Spleen (tissue), 11 donors: ENCODE data around the gene ZNF292. TPM values are rescaled to one million over a fixed set of nuclear protein-coding genes. Genes with fewer than 3 reads are reported as not detected.
"Not testable (repeated sequence)": the region's sequence is repeated elsewhere in the genome, so short reads cannot be mapped to it uniquely, and the experiment has no call there.

Source experiments
- DNase-seq: peaks from one replicate; pipeline ENCODE4 v3.0.0-alpha.2; 2020
- H3K27ac ChIP-seq, 8 donors: fragments of 200-600 bp; sonication (generic) in 7 of 8; 1 replicate in 4 of 8; 2 replicates in 4 of 8; pipeline versions ENCODE4 v1.5.0 to v1.8.0; 2016 to 2021; ENCODE audit warnings: inconsistent platforms in 4 of 8, mild to moderate bottlenecking in 4 of 8, moderate library complexity in 1 of 8
- H3K27me3 ChIP-seq, 7 donors: fragments of 200-600 bp; sonication (generic) in 6 of 7; replicated peaks in 1 of 7; 1 replicate in 4 of 7; 2 replicates in 3 of 7; pipeline versions ENCODE4 v1.5.0 to v1.8.0; 2016 to 2021; ENCODE audit warnings: inconsistent platforms in 3 of 7, mild to moderate bottlenecking in 1 of 7
- H3K36me3 ChIP-seq, 6 donors: fragments of 200-600 bp; sonication (generic) in 5 of 6; 1 replicate in 4 of 6; 2 replicates in 2 of 6; pipeline versions ENCODE4 v1.5.0 to v1.8.0; 2016 to 2021; ENCODE audit warnings: inconsistent platforms in 2 of 6
- H3K4me1 ChIP-seq, 6 donors: fragments of 200-600 bp; sonication (generic) in 5 of 6; 1 replicate in 3 of 6; 2 replicates in 3 of 6; pipeline versions ENCODE4 v1.5.0 to v1.8.0; 2016 to 2021; ENCODE audit warnings: inconsistent platforms in 3 of 6
- H3K4me3 ChIP-seq, 8 donors: fragments of 200-600 bp; sonication (generic) in 7 of 8; 1 replicate in 4 of 8; 2 replicates in 4 of 8; pipeline versions ENCODE4 v1.5.0 to v1.8.0; 2016 to 2021; ENCODE audit warnings: inconsistent platforms in 4 of 8, mild to moderate bottlenecking in 4 of 8, moderate library complexity in 2 of 8
- H3K9me3 ChIP-seq, 8 donors: fragments of 200-600 bp; sonication (generic) in 7 of 8; 1 replicate in 4 of 8; 2 replicates in 4 of 8; pipeline versions ENCODE4 v1.5.0 to v1.8.0; 2016 to 2021; ENCODE audit warnings: inconsistent platforms in 4 of 8
- CTCF ChIP-seq, 11 experiments: fragments of 200-600 bp in 7 of 11; fragments of 450-650 bp in 4 of 11; sonication (generic) in 4 of 11; IDR thresholded peaks in 8 of 11; conservative IDR thresholded peaks in 3 of 11; 1 replicate in 7 of 11; 2 replicates in 4 of 11; pipeline versions ENCODE4 v1.4.0 to v1.8.0; 2016 to 2021; ENCODE audit warnings: antibody characterized with exemption in 11 of 11, inconsistent platforms in 4 of 11, mild to moderate bottlenecking in 1 of 11
- POLR2A ChIP-seq, 3 donors: fragments of 450-650 bp; IDR thresholded peaks; one replicate each; pipeline ENCODE4 v1.5.1; 2017; ENCODE audit warnings: antibody characterized with exemption in 3 of 3, mild to moderate bottlenecking in 1 of 3
- POLR2AphosphoS5 ChIP-seq, 3 donors: sonication (generic); formaldehyde crosslinking; IDR thresholded peaks; one replicate each; pipeline ENCODE4 v1.5.1; 2017; ENCODE audit warnings: antibody characterized with exemption in 3 of 3
- WGBS, 5 donors: extraction: QIAGEN DNeasy Blood & Tissue Kit in 3 of 5; methylation state at CpG; one replicate each; pipeline versions ENCODE4 v1.1.5 to v1.1.7; 2013 to 2018; 5-methylcytosine and 5-hydroxymethylcytosine counted together
- intact Hi-C: fragments of 100-400 bp; cut with DNase I; formaldehyde crosslinking; loops from one replicate; pipeline ENCODE4 v1.15.0; 2023; ENCODE audit warnings: low total_unique reads
- polyA plus RNA-seq, 3 donors: library from polyadenylated mRNA; stranded (reverse); fragments of 200-250 nt; gene quantifications; one replicate each; pipeline ENCODE4 v1.2.1, GENCODE V29; 2013
- total RNA-seq, 7 donors: library from RNA; depleted of rRNA in 3 of 7; stranded (reverse); fragments of >200 nt in 3 of 7; fragmentation: NEBNext Ultra II Directional in 4 of 7; extraction: Animal tissue kit (Norgen Biotek cat#: 25700) in 4 of 7; gene quantifications; one replicate each; pipeline versions ENCODE4 v1.1.0 to v1.2.1, GENCODE V29; 2016 to 2021
- donor health status: healthy with polysubstance abuse.
- donor health status: DM: no; HTN: no; CAD: no; lungs with moderate emphysema.
- donor health status: DM: no; HTN: no; CAD: no.
- donor health status: Bipolar disorder and iron deficiency.
- donor health status: healthy.
- donor health status: DM: no; HTN: no; CAD: no.
- donor health status: DM: yes; HTN: yes; CAD: no.

Gene ZNF292
- total and polyA plus RNA-seq, 10 donors = 5.1 to 76.2 (median 50.2) TPM

DNA sequence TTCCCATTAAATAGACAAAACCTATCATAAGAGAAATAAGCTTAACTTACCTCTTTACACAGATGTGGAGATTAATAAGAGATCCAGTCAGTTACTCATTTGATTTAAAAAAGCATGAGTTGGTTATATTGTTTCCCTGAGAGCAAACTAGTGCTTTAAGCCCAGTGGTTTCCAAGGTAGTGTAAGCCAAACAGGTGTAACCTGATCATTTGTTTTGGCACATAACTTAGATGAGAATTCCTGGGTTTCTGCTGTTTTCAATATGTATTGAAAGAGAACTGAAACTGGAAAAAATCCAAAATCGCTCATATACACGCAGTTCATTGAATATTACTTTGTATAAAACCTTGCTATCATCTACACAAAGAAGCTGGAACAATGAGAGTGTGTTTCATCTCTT, 136.5 kb downstream of the ZNF292 start:
- TF ChIP-seq POLR2AphosphoS5 (IDR thresholded peaks at IDR 0.05) (no peak), CTCF (IDR thresholded peaks at IDR 0.05 in 8 of 11, conservative IDR thresholded peaks at IDR 0.05 in 3 of 11) (no peak), POLR2A (IDR thresholded peaks at IDR 0.05) (no peak)
- DNase-seq = no peak
- no peaks in the 10 kb centered on the region for H3K4me1 ChIP-seq
- no peaks in the 10 kb centered on the region for H3K36me3 ChIP-seq
- 82 to 94% (median 85%) methylated on average over 2 of the region's 2 CpGs for WGBS, 5 donors
- H3K27me3 ChIP-seq = peaks cover 0 to 18% (median 0%) of the 10 kb centered on the region in 7 donors
- H3K27ac ChIP-seq = no peak overlapping the region
- intact Hi-C loops = no loop called here
- no peak overlapping the region for H3K4me3 ChIP-seq
- H3K9me3 ChIP-seq = no peaks in the 10 kb centered on the region

GRCh38 chr6:87293526-87293925, 138.2 kb downstream of the ZNF292 start:
- Histone ChIP-seq H3K27me3 (peaks cover 0 to 20% (median 0%) of the 10 kb centered on the region in 7 donors), H3K4me1 (no peaks in the 10 kb centered on the region), H3K9me3 (no peaks in the 10 kb centered on the region), H3K27ac (no peak overlapping the region), H3K36me3 (no peaks in the 10 kb centered on the region), H3K4me3 (no peak overlapping the region)
- DNase-seq = no peak
- 84 to 89% (median 87%) methylated on average over 4 of the region's 4 CpGs for WGBS, 5 donors
- no peak for TF ChIP-seq CTCF (IDR thresholded peaks at IDR 0.05 in 8 of 11, conservative IDR thresholded peaks at IDR 0.05 in 3 of 11)
- TF ChIP-seq POLR2A (IDR thresholded peaks at IDR 0.05) = no peak
- TF ChIP-seq POLR2AphosphoS5 (IDR thresholded peaks at IDR 0.05) = no peak
- intact Hi-C loops = no loop called here

- H3K36me3 ChIP-seq = no peaks in the 10 kb centered on the region
- no peak for DNase-seq
- H3K4me1 ChIP-seq = no peaks in the 10 kb centered on the region
- H3K27ac ChIP-seq = no peak overlapping the region
- no peak for TF ChIP-seq POLR2A (IDR thresholded peaks at IDR 0.05)
- WGBS, 5 donors = 24 to 42% (median 36%) methylated on average over 1 of the region's 1 CpG
- H3K27me3 ChIP-seq = peaks cover 0 to 41% (median 0%) of the 10 kb centered on the region in 7 donors
- H3K9me3 ChIP-seq = peaks cover 0 to 4% (median 0%) of the 10 kb centered on the region in 8 donors
- intact Hi-C loops = no loop called here
- H3K4me3 ChIP-seq = no peak overlapping the region
Measured at GRCh38 chr6:87297119-87297518, 141.8 kb downstream of the ZNF292 start.

DNA sequence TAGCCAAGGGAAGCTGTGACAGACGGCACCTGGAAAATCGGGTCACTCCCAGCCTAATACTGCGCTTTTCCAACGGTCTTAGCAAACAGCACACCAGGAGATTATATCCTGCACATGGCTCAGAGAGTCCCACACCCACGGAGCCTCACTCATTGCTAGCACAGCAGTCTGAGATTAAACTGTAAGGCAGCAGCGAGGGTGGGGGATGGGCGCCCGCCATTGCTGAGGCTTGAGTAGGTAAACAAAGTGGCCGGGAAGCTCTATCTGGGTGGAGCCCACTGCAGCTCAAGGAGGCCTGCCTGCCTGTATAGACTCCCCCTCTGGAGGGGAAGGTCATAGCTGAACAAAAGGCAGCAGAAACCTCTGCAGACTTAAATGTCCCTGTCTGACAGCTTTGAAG, 145.9 kb downstream of the ZNF292 start:
- H3K9me3 ChIP-seq, H3K4me1 ChIP-seq, DNase-seq: not testable (repeated sequence)

DNA sequence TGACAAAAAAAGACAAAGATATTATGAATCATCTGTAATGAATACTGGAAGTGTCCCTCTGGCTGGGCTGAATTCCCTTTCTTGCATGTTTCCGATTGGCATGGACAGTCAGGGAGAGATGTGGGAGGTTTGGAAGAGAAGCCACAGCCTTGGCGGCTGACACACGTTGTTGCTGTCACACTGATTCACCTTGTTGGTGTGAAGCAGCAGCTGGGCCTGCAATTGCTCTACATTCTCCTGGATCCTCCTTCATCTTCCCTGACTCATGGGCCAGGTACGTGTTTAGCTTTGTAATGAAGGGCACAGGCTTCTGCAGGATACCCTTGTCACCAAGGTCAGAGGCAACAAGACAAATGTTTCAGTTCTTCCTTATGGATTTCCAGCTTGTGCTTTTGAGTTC, 153.6 kb downstream of the ZNF292 start:
- no peaks in the 10 kb centered on the region for H3K27me3 ChIP-seq
- H3K27ac ChIP-seq = no peak overlapping the region
- DNase-seq = no peak
- no peaks in the 10 kb centered on the region for H3K4me1 ChIP-seq
- H3K36me3 ChIP-seq = no peaks in the 10 kb centered on the region
- intact Hi-C loops = no loop called here
- H3K9me3 ChIP-seq = peaks cover 0 to 15% (median 0%) of the 10 kb centered on the region in 8 donors
- 60 to 78% (median 71%) methylated on average over 4 of the region's 4 CpGs for WGBS, 5 donors
- no peak overlapping the region for H3K4me3 ChIP-seq
- TF ChIP-seq POLR2AphosphoS5 (IDR thresholded peaks at IDR 0.05) (no peak), CTCF (IDR thresholded peaks at IDR 0.05 in 8 of 11, conservative IDR thresholded peaks at IDR 0.05 in 3 of 11) (no peak)

More for the DNA sequence above, 145.9 kb downstream of the ZNF292 start:
- H3K36me3 ChIP-seq, H3K27ac ChIP-seq, H3K4me3 ChIP-seq, intact Hi-C loops: not testable (repeated sequence)
- WGBS, 5 donors = 85 to 90% (median 87%) methylated on average over 4 to 9 of the region's 9 CpGs
- H3K27me3 ChIP-seq = peaks cover 0 to 31% (median 0%) of the 10 kb centered on the region in 7 donors
